ENCODE data around the gene MRPS23.
"Not testable (repeated sequence)": the region's sequence is repeated elsewhere in the genome, so short reads cannot be mapped to it uniquely, and the experiment has no call there.

MRPS23 gene

DNA sequence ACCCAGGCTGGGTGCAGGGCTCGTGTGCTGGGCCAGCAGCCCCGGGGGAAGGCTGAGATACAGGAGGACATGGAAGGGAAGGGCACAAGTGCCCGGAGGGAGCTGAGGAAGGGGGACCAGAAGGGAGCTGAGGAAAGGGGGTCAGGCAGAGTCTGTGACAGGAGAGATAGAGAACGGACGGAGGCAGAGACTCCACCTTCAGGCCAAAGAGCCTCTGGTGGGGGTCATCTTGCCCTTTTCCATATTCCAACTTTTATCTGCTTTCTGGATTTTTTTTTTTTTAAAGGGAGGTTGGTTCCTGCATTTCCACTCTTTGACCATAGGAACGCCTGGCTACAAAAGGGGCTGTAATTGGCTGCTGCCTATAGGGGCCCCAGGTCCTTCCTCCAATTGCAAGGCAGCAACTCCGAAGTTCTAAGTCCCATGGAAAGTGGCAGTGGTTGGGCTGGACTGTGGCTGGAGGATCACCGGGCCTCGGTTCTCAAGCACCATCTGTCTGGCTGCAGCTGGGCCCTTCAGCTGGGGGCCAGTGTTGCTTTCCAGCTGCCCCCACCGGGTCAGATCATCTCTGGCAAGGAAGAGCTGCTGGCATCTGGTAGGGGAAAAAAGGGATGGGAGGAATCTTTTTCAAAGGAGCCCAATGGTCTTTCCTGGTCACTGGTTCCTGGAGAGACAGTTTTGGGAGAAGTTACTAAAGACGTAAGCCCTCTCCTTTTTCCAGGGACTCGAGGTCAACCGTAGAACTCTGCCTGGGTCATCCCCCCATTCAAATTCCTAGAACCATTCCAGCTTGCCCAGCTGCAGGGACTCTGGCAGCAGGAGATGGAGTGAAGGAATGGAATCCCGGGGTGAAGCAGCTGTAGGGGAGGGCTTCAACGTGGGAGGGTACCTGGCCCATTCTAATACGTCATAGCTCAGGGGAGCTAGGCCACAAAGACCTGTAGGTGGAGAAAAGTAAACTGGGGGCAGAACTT is 13.1 kb upstream of the MRPS23 start:
- DNase-seq (ENCODE audit: low read depth in 3 of 3) = no peak

DNA sequence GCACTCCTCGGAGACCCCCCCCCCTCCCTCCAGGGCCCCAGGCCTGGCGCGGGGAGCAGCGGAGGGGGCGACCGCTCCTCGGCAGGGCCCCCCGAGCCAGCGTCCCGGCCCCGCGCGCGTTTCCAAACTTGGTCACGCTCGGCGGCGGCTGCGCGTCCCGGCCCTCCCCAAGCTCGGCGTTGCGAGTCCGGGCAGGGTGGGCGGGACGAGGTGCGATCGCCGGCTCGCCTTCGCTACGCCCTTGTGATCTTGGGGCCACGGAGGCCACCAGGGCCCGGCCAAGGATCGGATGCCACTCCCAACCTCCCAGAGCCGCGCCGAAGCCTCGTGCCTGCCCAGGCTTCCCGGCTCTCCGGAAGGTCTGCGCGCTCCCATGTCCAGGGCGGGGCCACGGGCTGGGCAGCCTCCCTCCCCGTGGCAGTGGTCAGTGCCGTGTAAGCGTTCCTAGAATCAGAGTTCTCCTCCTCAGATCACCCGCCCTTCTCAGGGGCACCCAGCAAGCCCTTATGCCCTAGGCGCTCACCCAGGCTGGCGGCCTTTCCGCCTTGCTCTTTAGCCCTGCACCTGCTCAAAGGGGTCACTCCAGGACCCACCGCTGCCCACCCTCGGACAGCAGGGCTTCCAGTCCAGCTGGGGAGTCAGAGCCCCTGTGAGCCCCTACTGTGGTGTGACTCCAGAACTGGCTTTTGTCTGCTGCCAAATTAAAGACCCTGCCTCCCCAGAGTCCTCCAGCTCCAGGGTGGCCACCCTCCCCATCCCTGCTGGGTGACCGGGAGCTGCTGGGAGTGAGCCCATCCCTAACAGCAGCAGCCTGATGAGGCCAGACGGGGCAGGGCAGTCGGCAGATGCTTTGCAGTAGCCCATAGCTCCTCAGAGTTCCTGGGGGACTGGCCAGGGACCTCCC is 12.2 kb upstream of the MRPS23 start:
- DNase-seq (ENCODE audit: low read depth in 3 of 3) = no peak

DNA sequence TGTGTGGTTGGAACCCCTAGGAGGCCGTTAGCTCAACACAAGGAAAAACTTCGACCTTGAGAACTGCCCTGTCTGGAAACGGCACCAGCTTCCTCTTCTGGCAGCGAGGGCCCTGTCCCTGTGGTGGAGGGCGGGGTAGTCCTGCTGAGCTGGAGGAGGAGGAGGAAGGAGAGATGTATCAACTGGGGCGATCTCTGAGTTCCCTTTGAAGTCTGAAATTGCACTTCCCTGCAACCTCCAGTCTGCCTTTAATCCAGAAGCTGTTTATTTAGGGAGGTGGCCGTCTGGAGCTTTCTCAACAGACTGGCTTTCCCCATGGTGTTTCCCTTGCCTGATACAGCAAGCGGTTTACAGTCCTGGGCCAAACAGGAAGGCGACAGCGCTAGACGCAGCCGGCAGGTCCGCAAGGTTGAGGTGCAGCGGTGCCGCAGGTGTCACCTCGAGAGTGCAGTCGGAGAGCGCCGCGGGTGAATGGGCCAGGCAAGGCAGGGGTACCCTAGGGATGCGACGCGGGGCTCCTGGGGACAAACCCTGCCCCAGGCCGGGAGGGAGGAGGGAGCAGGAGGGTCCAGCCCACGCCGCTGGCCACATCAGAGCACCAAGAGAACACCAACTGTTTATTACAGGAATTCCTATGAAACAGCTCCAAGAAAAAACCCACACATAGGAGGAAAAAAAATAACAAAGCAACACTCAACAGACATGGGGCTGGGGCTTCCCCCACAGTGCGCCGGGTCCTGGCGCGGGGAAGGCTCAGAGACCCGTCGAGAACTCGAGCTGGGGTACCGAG is 11.4 kb upstream of the MRPS23 start:
- no peak for DNase-seq (ENCODE audit: low read depth in 3 of 3)

DNA sequence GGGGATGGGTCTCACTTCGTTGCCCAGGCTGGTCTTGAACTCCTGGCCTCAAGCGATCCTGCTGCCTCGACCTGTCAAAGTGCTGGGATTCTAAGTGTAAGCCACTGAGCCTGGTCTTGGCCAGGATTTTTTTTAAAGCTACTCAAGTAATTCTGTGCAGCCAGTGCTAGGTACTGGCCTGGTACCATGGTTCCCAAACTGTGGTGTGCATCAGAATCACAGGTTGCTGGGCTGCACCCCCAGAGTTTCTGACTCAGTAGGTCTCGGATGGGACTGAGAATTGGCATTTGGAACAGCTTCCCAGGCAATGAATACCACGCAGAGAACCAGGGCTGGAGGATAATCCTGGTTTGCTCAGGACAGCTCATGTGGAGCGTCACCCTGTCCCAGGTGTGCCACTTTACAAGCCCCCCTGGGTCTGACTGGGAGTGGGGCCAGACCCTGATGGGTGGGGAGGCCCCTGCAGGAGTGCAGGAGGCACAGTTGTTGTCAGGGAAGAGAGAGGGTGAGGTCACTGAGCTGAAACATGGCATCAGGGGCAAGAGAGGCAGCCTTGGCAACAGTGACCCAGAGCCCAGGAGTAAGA is 10.7 kb upstream of the MRPS23 start:
- DNase-seq (ENCODE audit: low read depth in 3 of 3) = no peak

DNA sequence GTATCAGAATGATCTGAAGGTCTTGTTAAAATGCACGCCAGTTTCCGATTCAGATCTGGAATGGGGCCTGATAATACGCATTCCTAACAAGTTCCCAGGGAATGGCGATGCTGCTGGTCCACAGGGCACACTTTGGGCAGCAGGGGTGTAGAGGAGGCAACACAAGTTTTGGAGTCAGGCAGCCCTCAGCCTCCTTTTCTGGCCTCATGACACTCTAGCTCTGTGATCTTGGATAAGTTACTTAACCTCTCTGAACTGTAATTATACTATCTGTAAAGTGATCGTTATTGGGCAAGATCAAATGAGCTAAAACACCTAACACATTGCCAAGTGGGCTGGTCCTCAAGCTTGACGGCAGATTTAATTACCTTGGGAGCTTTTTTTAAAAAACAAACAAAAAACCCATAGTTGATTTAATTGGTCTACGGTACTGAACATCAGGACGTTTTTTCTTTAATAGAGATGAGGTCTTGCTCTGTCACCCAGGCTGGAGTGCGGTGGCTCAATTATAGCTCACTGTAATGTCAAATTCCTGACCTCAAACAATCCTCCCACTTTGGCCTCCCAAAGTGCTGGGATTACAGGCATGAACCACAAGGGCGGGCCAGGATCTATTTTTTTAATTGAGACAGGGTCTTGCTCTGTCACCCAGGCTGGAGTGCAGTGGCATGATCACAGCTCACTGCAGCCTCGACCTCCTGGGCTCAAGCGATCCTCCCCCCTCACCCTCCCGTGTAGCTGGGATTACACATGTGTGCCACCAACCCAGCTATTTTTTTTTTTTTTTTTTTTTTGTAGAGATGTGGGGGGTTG is 10.0 kb upstream of the MRPS23 start:
- no peak for DNase-seq (ENCODE audit: low read depth in 3 of 3)

DNA sequence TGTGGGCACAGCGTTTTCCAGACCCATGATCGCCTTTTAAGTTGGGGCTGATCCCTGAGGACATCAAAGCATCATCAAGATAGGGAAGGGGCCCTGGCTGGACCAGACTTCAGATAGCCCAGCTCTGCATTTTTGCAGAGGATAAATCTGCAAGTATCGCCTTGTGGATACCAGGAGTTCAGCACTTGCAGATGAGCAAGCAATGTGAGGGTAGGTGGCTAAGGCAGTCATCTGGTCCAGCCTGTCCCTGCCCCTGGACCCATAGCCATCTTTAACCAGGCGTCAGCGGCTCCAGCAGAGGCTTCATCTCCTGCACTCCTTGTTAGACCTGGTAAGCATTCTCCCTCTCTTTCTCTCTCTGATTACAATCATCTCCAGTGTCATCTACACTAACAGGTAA is 9.0 kb upstream of the MRPS23 start:
- DNase-seq (ENCODE audit: low read depth in 3 of 3) = no peak

DNA sequence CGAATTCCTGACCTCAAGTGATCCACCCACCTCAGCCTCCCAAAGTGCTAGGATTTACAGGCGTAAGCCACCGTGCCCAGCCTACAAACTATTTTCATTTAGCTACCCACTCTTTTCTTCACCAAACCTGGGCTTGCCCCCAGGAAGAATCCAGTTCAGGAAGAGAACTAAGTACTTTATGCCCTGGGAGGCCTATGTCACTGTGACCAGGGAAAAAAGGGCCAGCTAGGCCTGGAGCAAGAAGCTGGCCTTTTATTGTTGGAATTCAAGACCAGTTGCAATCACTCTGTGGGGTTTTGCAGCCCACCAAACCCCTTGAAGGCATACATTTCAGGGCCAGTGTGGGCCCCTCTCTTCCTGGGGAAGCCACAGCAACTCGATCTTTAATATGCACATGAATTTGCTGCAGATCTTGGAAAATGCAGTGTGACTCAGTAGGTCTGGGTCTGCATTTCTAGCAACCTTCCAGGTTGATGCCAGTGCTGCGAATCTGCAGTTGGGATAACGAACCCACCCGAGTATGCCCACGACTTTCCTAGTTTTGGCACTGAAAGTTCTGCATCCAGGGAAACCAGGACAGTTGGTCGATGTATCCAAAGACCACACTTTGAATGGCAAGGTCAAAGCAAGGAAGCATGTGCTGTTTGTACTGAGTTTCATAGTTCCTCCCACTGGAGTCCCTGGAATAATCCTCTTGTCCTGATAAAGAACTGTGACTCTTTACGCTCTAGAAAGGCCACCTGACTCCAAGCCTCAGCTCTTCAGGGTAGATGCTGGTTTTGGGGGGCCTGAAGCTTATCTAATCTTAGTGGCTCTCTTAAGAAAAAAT is 7.2 kb upstream of the MRPS23 start:
- no peak for DNase-seq (ENCODE audit: low read depth in 3 of 3)

DNA sequence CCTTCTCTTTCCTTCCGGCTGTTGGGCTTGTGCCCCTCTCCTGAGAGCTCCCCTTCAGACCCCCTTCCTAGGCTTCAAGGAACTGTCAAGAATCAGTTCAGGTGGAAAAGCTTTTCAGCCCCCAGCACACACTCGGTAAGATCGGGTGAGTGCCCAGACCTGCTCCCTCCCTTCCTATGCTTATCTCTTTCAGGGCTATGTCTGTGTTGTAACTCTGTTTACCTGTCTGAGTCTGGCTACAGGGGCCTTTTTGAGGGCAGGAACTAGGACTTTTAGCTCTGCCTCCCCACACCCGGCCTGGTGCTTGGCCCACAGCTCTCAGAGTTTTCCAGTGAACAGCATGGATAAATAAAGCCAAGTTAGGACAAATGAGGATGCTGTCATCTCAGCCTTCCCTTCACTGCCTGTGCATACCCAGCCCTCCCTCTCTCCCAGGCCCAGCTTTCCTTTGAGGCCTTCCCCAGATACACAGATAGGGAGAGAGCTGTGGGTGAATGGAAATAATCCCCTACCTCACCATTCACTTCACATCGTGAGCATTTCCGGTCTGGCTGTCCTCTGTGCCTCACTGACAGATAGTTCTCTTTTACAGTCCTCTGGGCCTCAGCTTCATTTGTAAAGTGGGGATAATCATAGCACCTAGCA is 5.7 kb upstream of the MRPS23 start:
- no peak for DNase-seq (ENCODE audit: low read depth in 3 of 3)

DNA sequence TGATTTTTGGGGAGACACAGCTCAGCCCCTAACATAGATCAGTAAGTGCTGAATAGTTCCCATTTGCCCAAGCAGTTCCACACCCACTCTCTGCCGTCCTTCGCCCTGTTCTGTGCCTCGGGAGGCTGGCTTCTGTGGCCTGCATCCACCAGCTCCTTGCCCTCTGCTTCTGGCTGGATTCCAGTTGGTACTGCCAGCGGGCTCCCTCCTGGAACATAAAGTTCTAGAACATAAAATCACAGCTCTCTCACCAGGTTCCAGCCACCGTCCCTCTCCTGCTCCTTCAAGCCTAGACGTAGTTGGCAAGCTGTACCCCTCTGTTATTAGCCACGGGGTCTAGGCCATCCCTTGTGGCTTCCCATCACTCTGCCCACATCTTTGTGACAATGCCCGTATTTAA is 3.9 kb upstream of the MRPS23 start:
- DNase-seq (ENCODE audit: low read depth in 3 of 3) = no peak

DNA sequence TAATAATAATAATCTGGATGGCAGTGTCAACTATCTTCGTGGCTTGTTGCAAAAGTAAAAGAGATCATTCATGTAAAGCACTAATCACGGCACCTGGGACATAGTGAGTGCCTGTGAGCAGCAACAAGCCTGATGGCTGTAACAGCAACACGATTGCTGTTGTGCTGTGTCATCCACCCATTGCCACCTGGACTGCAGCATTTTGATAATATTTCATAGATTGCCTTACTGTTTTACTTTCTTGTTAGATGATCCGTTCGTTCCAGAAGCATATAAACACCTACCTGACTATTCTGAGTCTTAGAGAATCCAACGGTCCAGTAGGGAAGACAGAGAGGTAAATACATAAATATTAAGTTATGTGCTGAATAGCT is 3.1 kb upstream of the MRPS23 start:
- DNase-seq (ENCODE audit: low read depth in 3 of 3) = no peak

DNA sequence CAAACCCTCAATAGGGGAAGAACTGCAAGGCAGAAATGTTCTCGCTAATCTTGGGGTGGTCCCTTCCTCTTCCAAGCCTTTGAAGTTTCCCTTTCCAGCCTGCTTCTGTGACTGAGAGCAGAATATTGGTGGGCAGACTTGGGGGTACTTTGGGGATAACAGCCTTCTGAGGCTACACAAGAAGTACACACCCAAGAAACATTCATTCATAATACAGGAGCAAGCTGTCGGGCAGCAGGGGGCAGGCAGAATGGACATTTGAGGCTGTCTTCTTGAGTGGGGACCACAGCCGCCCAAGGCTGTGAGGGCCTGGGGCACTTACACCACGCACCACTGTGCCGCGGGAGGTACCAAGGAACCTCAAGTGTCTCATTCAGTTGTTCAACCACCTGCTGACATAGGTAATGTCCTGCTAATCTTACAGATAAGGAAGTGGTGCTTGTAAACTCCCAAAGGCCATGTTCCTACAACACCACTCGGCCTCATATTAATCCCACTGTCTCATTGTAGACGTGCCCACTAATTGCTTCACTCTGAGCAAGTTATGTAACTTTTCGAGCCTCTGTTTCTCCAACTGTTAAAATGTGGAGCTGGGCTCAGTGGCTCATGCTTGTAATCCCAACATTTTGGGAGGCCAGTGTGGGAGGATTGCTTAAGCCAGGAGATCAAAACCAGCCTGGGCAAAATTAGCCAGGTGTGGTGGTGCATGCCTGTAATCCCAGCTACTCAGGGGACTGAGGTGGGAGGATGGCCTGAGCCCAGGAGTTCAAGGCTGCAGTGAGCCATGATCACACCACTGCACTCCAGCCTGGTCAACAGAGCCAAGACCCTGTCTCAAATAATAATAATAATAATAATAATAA is 2.5 kb upstream of the MRPS23 start:
- no peak for DNase-seq (ENCODE audit: low read depth in 3 of 3)

DNA sequence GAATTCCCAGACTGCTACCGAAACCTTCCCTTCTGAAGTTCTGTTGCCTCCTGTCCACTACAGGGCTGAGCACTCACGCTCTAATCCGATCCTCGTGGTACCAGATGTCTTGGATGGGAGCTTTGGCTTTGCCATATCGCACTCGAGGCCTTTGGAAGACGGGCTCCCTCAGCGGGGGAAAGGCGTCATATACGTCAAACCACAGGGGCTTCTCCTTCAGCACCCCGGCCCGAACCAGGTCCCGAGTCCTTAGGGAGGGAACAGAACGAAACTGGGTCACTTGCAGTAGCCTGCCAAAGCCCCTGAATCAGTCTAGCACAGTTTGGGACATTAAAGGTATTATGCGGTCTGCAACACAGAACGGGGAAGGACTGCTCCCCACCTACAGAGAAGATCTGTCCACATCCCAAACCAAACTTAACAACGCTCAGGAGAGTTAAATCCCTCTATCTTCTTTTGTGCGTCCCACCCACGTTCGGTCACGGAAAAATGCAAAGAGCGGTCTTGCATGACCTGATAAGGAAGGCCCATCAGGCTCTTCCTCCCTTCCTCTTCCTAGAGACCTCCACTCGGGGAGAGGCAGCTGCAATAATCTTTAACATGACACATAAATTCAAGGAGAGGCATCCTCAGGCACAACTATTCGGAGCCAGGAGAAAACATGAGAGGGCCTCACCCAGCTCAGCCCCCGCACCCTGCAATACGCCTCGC is 526 bp downstream of the MRPS23 start:
- no peak for DNase-seq (ENCODE audit: low read depth in 3 of 3)

DNA sequence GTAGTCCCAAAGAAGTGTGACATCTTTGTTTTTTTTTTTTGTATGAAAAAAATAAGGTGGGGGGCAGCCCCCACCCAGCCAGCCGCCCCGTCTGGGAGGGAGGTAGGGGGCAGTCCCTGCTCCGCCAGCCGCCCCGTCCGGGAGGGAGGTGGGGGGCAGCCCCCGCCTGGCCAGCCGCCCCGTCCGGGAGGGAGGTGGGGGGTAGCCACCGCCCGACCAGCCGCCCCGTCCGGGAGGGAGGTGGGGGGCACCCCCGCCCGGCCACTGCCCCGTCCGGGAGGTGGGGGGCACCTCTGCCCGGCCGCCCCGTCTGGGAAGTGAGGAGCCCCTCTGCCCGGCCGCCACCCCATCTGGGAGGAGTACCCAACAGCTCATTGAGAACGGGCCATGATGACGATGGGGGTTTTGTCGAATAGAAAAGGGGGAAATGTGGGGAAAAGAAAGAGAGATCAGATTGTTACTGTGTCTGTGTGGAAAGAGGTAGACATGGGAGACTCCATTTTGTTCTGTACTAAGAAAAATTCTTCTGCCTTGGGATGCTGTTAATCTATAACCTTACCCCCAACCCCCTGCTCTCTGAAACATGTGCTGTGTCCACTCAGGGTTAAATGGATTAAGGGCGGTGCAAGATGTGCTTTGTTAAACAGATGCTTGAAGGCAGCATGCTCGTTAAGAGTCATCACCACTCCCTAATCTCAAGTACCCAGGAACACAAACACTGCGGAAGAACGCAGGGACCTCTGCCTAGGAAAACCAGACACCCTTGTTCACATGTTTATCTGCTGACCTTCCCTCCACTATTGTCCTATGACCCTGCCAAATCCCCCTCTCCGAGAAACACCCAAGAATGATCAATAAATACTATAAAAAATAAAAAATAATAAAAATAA is 3.5 kb downstream of the MRPS23 start:
- DNase-seq (ENCODE audit: low read depth in 3 of 3) = not testable (repeated sequence)

DNA sequence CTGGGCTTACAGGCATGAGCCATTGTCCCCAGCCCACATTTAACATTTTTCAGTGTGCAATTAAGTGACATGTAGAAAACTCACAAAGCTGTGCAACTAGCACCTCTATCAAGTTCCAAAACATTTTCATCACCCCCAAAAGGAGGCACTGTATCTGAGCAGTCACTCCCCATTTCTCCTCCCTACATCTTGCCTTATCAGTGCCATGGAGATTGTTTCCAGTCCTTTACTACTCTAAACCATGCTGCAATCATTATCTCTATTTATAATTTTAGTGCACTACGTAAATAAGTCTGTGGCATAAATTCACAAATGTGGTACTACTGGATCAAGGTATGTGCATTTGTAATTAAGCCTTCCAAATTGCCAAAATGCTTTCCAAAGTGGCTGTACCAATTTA is 7.6 kb downstream of the MRPS23 start:
- no peak for DNase-seq (ENCODE audit: low read depth in 3 of 3)

DNA sequence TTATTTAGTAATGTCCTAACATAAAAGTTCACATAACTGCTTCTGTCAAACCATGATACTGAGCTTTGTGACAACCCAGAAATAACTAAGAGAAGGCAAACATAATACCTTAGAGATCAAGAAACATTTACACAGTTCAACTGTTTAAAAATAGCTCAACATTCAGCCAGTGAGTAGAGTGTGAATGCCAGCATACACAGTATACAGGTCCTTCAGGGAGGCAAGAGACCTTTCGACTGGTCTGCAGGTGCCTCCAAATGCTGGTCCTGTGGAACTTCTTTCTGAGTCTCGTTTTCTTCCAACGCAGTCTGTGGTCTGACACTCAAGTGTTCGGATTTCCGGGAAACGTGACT is 10.3 kb downstream of the MRPS23 start:
- DNase-seq (ENCODE audit: low read depth in 3 of 3) = no peak

DNA sequence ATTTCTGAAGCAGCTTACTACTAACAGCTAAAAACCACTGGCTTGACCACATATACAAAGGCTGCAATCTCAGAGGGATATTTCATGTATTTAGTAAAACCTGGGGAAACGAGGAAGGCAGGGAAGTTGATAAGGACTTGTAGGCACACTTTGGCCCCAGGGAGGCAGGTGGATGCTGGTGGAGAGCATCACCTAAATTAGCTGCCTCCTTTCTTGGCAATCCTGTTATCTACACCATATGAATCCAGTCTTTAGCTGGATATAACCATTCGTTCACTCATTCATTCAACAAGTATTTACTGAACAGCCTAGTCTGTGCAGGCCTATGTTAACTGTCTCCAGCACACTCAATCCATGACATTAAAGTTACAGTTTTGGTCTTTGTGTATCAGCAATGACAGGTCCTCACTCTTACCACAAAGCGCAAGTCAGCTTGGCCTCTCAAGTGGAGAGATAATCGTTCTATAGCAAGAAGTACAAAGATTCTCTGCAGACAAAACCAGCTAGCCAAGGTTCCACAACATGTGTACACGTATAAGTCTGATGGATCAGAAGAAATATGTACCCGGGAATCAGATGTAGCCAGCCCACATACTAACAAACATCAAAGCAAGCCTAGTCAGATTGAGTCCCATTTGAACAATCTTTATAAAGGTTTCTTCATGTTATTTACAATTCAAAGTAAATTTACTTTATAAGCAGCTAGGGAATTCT is 10.8 kb downstream of the MRPS23 start:
- DNase-seq (ENCODE audit: low read depth in 3 of 3) = no peak

Measured in stimulated activated CD4-positive, alpha-beta T cell treated with anti-CD3 and anti-CD28 coated beads, TNF-alpha, amount 100 ng/mL, for 48 hours (primary cell).